Smooth muscle cell (in vitro differentiated cells): Measurements from ENCODE around the gene ATG16L1. TPM values are rescaled to one million over a fixed set of nuclear protein-coding genes. Genes with fewer than 3 reads are reported as not detected.

Experiments used
- DNase-seq: peaks from one replicate; lab custom pipeline; 2025; ENCODE audit not compliant: unreplicated experiment; lab: John Stamatoyannopoulos, UW
- H2AFZ ChIP-seq: fragments of 200-600 bp; sonication (generic); 2 replicates; pipeline ENCODE4 v1.6.0; 2016; ENCODE audit warnings: antibody characterized with exemption, low read depth, mild to moderate bottlenecking
- H3F3A ChIP-seq: fragments of 200-600 bp; sonication (generic); 2 replicates; pipeline ENCODE4 v1.6.0; 2017; ENCODE audit warnings: antibody characterized with exemption, low read depth
- H3K27ac ChIP-seq: fragments of 200-600 bp; sonication (generic); 2 replicates; pipeline ENCODE4 v1.5.1; 2016; ENCODE audit warnings: low read depth, mild to moderate bottlenecking
- H3K27me3 ChIP-seq: fragments of 200-600 bp; sonication (generic); 2 replicates; pipeline ENCODE4 v1.6.1; 2016; ENCODE audit warnings: low read depth, mild to moderate bottlenecking
- H3K36me3 ChIP-seq: fragments of 200-600 bp; sonication (generic); 2 replicates; pipeline ENCODE4 v1.5.1; 2016; ENCODE audit warnings: low read depth
- H3K4me1 ChIP-seq: fragments of 200-600 bp; sonication (generic); 2 replicates; pipeline ENCODE4 v1.5.1; 2016; ENCODE audit warnings: low read depth
- H3K4me2 ChIP-seq: fragments of 200-600 bp; sonication (generic); 2 replicates; pipeline ENCODE4 v1.6.0; 2016; ENCODE audit warnings: mild to moderate bottlenecking
- H3K4me3 ChIP-seq: fragments of 200-600 bp; sonication (generic); 2 replicates; pipeline ENCODE4 v1.5.1; 2016; ENCODE audit warnings: mild to moderate bottlenecking
- H3K79me2 ChIP-seq: fragments of 200-600 bp; sonication (generic); 2 replicates; pipeline ENCODE4 v1.6.0; 2016; ENCODE audit warnings: low read depth, mild to moderate bottlenecking
- H3K9ac ChIP-seq: fragments of 200-600 bp; sonication (generic); 2 replicates; pipeline ENCODE4 v1.6.0; 2016; ENCODE audit warnings: low read depth
- H3K9me3 ChIP-seq: fragments of 200-600 bp; sonication (generic); replicated peaks from 2 replicates; pipeline ENCODE4 v1.5.1; 2016; ENCODE audit warnings: low read depth
- H4K20me1 ChIP-seq: fragments of 200-600 bp; sonication (generic); 2 replicates; pipeline ENCODE4 v1.6.0; 2016; ENCODE audit warnings: low read depth
- CTCF ChIP-seq: fragments of 200-600 bp; sonication (generic); IDR thresholded peaks from 2 replicates; pipeline ENCODE4 v1.5.1; 2017; ENCODE audit warnings: borderline replicate concordance, mild to moderate bottlenecking, antibody characterized with exemption; ENCODE audit not compliant: insufficient read depth, poor library complexity, severe bottlenecking
- WGBS: methylation state at CpG from one replicate; pipeline ENCODE4 v1.1.7; 2016; ENCODE audit warnings: low lambda C conversion rate; 5-methylcytosine and 5-hydroxymethylcytosine counted together
- polyA plus RNA-seq: library from polyadenylated mRNA; unstranded; fragments of >200 nt; fragmentation: Nextera tagmentation; extraction: Ambion mirVana; gene quantifications from 2 replicates; pipeline ENCODE4 v1.2.1, GENCODE V29; 2016
- total RNA-seq: library from RNA; depleted of rRNA; stranded (reverse); fragments of >200 nt; gene quantifications from 2 replicates; pipeline ENCODE4 v1.2.3, GENCODE V29; 2014

ATG16L1 gene
- total and polyA plus RNA-seq, 2 experiments from 2014 or later = 12.5 to 26.4 TPM

- H3K4me1 ChIP-seq = no peaks in the 10 kb centered on the region
- no peaks in the 10 kb centered on the region for H3K79me2 ChIP-seq
- TF ChIP-seq CTCF = no peak
- no peak overlapping the region for H2AFZ ChIP-seq
- peaks cover 47% of the 10 kb centered on the region for H3K36me3 ChIP-seq
- H3F3A ChIP-seq = no peaks in the 10 kb centered on the region
- no peaks in the 10 kb centered on the region for H3K27me3 ChIP-seq
- H3K9me3 ChIP-seq = no peaks in the 10 kb centered on the region
- H3K27ac ChIP-seq = no peak overlapping the region
- H3K9ac ChIP-seq = no peak overlapping the region
- no peak overlapping the region for H3K4me2 ChIP-seq
- H3K4me3 ChIP-seq = no peak overlapping the region
- 94% methylated on average over 2 of the region's 2 CpGs for WGBS
- peaks cover 10% of the 10 kb centered on the region for H4K20me1 ChIP-seq
- DNase-seq = no peak
Measured at GRCh38 chr2:233278921-233279320, 27.4 kb downstream of the ATG16L1 start.

GRCh38 chr2:233280114-233280693 lies 28.7 kb downstream of the ATG16L1 start:
- H3K9ac ChIP-seq = no peak overlapping the region
- H2AFZ ChIP-seq = no peak overlapping the region
- no peaks in the 10 kb centered on the region for H3F3A ChIP-seq
- peaks cover 10% of the 10 kb centered on the region for H4K20me1 ChIP-seq
- 48% methylated on average over 4 of the region's 4 CpGs for WGBS
- no peaks in the 10 kb centered on the region for H3K9me3 ChIP-seq
- TF ChIP-seq CTCF = no peak
- H3K4me1 ChIP-seq = no peaks in the 10 kb centered on the region
- H3K4me2 ChIP-seq = no peak overlapping the region
- H3K79me2 ChIP-seq = no peaks in the 10 kb centered on the region
- no peak overlapping the region for H3K4me3 ChIP-seq
- no peak for DNase-seq
- no peaks in the 10 kb centered on the region for H3K27me3 ChIP-seq
- peaks cover 37% of the 10 kb centered on the region for H3K36me3 ChIP-seq
- no peak overlapping the region for H3K27ac ChIP-seq

GRCh38 chr2:233281553-233281952 lies 30.1 kb downstream of the ATG16L1 start:
- H3K27ac ChIP-seq = no peak overlapping the region
- H3K9ac ChIP-seq = no peak overlapping the region
- H3F3A ChIP-seq = no peaks in the 10 kb centered on the region
- no peaks in the 10 kb centered on the region for H3K79me2 ChIP-seq
- H2AFZ ChIP-seq = no peak overlapping the region
- H3K27me3 ChIP-seq = no peaks in the 10 kb centered on the region
- H3K4me1 ChIP-seq = no peaks in the 10 kb centered on the region
- WGBS = 94% methylated on average over 4 of the region's 4 CpGs
- H3K4me2 ChIP-seq = no peak overlapping the region
- H4K20me1 ChIP-seq = peaks cover 10% of the 10 kb centered on the region
- H3K36me3 ChIP-seq = peaks cover 37% of the 10 kb centered on the region
- no peak overlapping the region for H3K4me3 ChIP-seq
- H3K9me3 ChIP-seq = no peaks in the 10 kb centered on the region
- TF ChIP-seq CTCF = no peak
- DNase-seq = no peak

GRCh38 chr2:233281992-233282603 lies 30.6 kb downstream of the ATG16L1 start:
- peaks cover 10% of the 10 kb centered on the region for H4K20me1 ChIP-seq
- TF ChIP-seq CTCF = no peak
- H3F3A ChIP-seq = no peaks in the 10 kb centered on the region
- H3K79me2 ChIP-seq = no peaks in the 10 kb centered on the region
- H3K4me2 ChIP-seq = no peak overlapping the region
- no peak overlapping the region for H3K27ac ChIP-seq
- H2AFZ ChIP-seq = no peak overlapping the region
- 98% methylated on average over 6 of the region's 6 CpGs for WGBS
- no peaks in the 10 kb centered on the region for H3K9me3 ChIP-seq
- H3K27me3 ChIP-seq = no peaks in the 10 kb centered on the region
- no peak for DNase-seq
- no peak overlapping the region for H3K4me3 ChIP-seq
- H3K36me3 ChIP-seq = peaks cover 33% of the 10 kb centered on the region
- no peaks in the 10 kb centered on the region for H3K4me1 ChIP-seq
- H3K9ac ChIP-seq = no peak overlapping the region
